Duodenal mucosa (tissue), 2 donors: Measurements from ENCODE around the gene HAND2.

ENCODE experiments used
- H3K27ac ChIP-seq: one replicate; pipeline ENCODE4 v1.7.0; 2013; ENCODE audit warnings: low read depth, low read length
- H3K27me3 ChIP-seq, 2 donors: one replicate each; pipeline ENCODE4 v1.7.0; 2013; ENCODE audit warnings: low read length in 2 of 2, control low read depth in 1 of 2; ENCODE audit not compliant: insufficient read depth in 2 of 2, control insufficient read depth in 1 of 2
- H3K36me3 ChIP-seq, 2 donors: one replicate each; pipeline ENCODE4 v1.7.0; 2013; ENCODE audit warnings: low read length in 2 of 2, control low read depth in 1 of 2; ENCODE audit not compliant: insufficient read depth in 2 of 2, control insufficient read depth in 1 of 2
- H3K4me1 ChIP-seq, 2 donors: one replicate each; pipeline ENCODE4 v1.7.0; 2013; ENCODE audit warnings: low read length in 2 of 2, control low read depth in 1 of 2; ENCODE audit not compliant: insufficient read depth in 2 of 2, control insufficient read depth in 1 of 2
- H3K4me3 ChIP-seq, 2 donors: one replicate each; pipeline ENCODE4 v1.7.0; 2013; ENCODE audit warnings: low read length in 2 of 2, low read depth in 1 of 2
- H3K9ac ChIP-seq, 2 donors: one replicate each; pipeline ENCODE4 v1.7.0; 2013; ENCODE audit warnings: low read length in 2 of 2, low read depth in 1 of 2
- H3K9me3 ChIP-seq, 2 donors: one replicate each; pipeline ENCODE4 v1.7.0; 2013; ENCODE audit warnings: low read length in 2 of 2, control low read depth in 1 of 2; ENCODE audit not compliant: control insufficient read depth in 1 of 2

The HAND2 gene

DNA sequence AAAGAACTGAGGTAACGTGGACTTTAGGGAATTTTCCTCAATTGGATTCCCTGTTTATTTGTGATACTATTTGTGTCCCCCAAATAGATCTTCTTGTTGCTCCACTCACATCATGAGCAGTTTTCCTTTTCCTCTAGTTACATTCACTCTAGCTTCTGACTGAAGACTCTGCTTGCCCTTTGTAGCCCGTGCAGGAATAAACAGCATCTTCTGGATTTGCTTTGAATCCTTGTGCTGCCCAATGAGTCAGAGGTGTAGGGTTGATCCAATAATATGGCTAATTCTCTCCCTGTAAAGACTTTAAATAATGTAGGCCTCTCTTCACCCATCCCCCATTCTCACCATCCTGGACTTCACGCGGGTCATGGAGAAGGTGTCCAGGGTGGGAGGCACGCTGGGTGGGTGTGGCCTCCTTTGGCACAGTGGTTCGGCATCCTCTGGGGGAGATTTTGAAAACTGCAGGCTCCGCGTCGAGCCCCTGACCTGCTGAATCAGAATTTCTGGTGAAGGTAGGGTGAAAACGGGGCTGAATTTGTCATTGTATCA lies 9.0 kb downstream of the HAND2 start:
- Histone ChIP-seq H3K9me3 (no peaks in the 10 kb centered on the region), H3K4me3 (peak overlapping the region in 1 of 2 donors; percentile 61), H3K9ac (no peak overlapping the region), H3K27me3 (peaks cover 90 to 98% of the 10 kb centered on the region in 2 donors), H3K27ac (no peak overlapping the region), H3K4me1 (peaks cover 15 to 24% of the 10 kb centered on the region in 2 donors), H3K36me3 (no peaks in the 10 kb centered on the region)

DNA sequence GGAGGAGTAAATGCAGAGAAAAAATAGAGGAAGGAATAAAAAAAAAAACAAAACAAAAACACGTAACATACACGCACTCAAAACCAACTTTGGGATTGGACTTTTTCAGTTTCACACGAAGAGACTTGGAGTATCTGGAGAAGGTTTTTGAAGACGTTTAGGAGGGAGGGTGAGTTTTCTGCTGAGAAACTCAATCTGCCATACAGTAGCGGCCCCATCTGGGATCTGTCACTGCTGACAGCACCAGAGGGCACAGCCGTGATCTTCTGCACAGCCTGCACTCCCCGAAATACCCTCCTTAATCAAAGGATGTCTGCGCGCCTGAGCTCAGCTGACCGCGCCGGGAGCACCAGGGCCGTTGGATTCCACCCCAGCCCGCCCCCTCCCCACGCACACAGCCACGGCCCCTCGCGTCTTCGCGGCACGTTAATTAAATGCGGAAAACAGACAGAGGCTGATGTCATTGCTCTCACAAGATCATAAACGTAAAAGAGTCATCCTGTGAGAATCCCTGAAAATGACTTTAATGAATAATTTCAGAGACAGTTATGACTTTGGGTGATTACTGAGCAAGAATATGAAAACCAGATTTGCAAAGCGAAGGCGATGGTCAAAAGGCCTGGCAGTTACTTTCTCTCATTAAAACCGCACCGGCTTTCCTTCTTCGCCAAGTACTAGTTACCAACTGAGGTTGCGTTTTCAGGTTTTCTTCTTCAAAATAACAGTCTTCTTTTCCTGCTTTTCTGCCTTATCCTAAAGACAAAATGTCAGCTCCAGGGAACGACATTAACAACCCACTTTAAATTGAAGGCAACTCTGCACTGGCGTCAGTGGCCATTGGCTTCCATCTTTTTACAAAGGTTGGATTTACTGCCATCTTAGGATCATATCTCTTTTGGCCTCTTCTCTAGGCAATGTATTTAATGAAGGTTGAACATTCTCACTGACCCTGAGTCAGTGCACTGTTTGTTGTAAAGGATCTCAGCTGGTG lies 10.6 kb downstream of the HAND2 start:
- H3K9ac ChIP-seq, result no peak overlapping the region
- no peak overlapping the region for H3K27ac ChIP-seq
- no peak overlapping the region for H3K4me3 ChIP-seq
- peaks cover 15 to 24% of the 10 kb centered on the region in 2 donors for H3K4me1 ChIP-seq
- H3K9me3 ChIP-seq, result no peaks in the 10 kb centered on the region
- peaks cover 84 to 98% of the 10 kb centered on the region in 2 donors for H3K27me3 ChIP-seq
- no peaks in the 10 kb centered on the region for H3K36me3 ChIP-seq

DNA sequence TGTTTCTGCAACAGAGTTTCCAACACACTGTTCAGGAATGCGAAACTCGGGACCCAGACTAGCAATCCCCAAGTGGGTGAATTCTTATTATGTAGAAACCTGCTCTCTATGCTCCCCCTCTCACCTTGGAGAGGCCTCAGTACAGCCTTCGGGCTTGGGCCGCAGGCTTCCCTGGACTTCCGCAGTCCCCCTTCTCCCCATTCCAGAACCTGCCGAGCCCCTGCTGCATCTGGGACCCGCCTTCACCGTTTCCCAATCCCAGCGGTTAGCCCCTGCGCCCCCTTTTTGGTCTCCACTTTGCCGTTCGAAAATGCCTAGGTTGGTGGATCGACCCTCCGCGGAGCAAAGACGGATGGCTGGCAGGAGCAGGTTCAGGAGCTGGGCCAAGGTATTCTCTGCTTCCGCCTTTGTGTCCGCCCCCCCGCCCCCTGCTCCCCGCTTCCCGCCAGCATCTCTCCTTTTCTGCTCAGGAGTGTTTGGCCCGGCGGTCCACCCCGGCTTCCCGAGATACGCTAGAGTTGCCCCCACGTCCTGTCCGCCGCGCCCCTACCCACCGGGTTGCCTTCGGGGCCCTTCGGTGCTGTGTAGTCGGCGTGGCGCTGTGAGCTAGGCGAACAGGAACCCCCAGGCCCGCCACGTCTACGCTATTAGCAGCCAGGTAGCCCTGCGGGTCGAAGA lies 11.5 kb downstream of the HAND2 start:
- no peaks in the 10 kb centered on the region for H3K36me3 ChIP-seq
- H3K27ac ChIP-seq, result no peak overlapping the region
- peaks cover 15 to 24% of the 10 kb centered on the region in 2 donors for H3K4me1 ChIP-seq
- no peaks in the 10 kb centered on the region for H3K9me3 ChIP-seq
- peaks cover 75 to 98% of the 10 kb centered on the region in 2 donors for H3K27me3 ChIP-seq
- H3K4me3 ChIP-seq, result no peak overlapping the region
- H3K9ac ChIP-seq, result no peak overlapping the region

DNA sequence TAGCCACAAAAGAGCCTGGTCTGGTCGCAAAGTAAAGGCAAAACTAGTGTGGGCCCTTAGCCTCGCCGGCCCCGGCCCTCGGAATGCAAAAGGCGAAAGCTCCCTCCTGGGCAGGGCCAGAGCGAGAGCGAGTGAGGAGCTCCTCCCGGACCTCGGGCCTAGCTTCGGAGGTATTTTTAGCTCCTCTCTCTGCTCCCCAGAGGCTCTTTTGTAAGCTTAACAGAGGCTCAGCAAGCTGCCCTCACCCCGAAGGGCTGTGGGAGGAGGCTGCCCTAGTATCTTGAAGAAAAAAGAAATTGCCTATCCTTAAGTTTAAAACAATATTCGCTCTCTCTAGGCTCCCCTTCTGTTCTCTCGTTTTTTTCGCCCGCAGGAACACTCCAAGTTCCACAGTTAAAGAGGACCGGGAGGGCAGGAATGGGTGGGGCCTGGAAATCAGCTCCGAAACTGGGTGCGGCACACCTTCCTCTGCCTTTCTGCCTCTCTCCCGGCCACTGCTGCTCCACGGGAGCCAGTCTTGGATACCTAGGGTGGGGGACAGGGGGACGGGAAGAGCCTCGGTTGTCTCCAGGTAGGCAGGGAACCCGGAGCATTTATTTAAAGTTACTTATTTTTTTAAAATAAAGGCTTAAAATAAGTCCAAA lies 12.1 kb downstream of the HAND2 start:
- Histone ChIP-seq H3K36me3 (no peaks in the 10 kb centered on the region), H3K9ac (no peak overlapping the region), H3K9me3 (no peaks in the 10 kb centered on the region), H3K27me3 (peaks cover 71 to 95% of the 10 kb centered on the region in 2 donors), H3K4me1 (peaks cover 15 to 24% of the 10 kb centered on the region in 2 donors), H3K4me3 (no peak overlapping the region), H3K27ac (no peak overlapping the region)

DNA sequence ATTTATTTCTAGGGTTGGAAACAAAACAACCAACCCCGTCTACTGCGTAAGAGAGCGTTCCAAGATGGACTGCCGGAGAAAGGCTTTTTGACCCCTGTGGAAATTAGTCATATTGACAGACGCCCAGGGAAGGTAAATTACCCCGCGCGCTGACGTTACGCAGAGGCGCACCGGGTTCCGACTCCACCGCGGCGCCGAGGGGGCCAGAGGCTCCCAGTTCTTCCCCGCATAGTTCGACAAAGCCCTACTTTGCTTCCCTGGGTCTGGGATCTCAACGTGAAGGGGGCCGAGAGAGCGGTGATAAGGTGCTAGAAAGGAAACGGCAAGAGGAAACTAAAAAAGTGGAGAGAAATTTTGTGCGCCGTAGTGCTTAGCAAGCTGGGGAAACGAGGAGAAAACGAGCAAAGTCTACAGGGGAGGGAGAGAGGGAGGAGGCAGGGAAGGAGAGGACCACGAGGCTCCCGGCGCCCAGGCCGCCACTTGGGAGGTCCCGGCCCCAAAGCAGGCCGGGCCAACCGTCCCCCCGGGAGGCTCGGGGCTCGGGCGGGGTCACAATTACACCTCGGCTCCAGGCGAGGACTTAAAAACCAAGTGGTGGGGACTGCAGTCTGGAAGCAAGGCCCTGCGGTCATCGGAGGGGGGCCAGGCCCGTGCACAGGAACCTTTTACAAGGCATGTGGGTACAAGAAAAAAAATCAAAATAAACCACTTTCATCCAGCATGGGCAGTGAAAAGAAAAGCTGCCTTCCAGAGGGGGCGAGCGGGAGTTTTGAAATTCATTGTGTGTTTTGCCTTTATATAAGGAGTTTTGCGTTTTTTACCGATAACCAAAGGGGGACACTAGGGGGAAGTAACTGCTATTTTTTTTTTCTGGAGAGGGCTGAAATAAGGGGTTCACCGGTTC lies 13.2 kb downstream of the HAND2 start:
- Histone ChIP-seq H3K4me3 (peak overlapping the region in 1 of 2 donors; percentile 21), H3K9ac (no peak overlapping the region), H3K4me1 (peaks cover 8 to 15% of the 10 kb centered on the region in 2 donors), H3K36me3 (no peaks in the 10 kb centered on the region), H3K9me3 (no peaks in the 10 kb centered on the region), H3K27me3 (peaks cover 69 to 95% of the 10 kb centered on the region in 2 donors), H3K27ac (no peak overlapping the region)

DNA sequence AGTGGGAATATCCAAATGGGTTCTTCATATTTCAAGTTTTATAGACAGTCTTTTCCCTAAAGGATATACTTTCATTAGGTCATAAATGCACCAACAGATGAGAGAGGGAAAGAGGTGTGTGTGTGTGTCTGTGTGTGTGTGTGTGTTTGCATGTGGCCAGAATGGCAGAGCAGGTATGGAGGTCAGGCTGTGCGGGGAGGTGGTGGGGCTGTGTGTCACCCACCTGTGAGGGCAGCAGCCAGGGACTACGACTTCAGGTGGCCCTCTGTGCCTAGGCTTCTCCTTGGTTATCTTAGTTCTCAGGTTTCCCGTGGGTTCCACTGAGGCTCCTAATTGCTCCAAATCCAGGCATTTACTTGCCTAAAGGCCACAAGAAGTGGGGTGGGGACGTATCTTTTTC lies 14.6 kb downstream of the HAND2 start:
- Histone ChIP-seq H3K27ac (no peak overlapping the region), H3K9ac (no peak overlapping the region), H3K4me3 (no peak overlapping the region), H3K9me3 (no peaks in the 10 kb centered on the region), H3K4me1 (peaks cover 0 to 6% of the 10 kb centered on the region in 2 donors), H3K27me3 (peaks cover 63 to 93% of the 10 kb centered on the region in 2 donors), H3K36me3 (no peaks in the 10 kb centered on the region)

DNA sequence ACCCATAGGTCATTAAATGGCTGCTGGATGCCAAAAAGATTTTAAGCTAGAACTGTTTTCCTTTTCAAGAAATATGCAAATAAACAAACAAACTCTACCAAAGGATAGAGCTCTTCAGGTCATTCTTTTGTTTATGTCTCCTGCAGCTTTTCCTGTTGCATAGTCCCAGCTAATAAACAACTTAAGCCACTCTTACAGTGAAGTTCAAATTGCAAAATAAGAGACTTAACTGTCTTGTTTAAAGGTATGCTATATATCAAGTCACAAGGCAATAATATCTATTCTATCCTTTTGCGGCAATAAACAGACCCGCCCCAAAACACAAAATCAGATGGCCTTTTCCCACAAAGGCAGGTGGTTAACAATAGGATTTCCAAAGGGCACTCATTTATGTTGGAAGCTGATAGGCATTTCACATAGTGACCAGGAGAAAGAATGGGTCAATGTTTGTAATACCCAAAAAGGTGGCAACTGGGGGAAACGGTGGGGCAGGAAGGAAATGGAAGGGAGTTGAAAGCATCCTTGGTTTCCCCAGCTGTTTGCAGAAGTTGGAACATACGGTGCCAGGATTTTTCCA lies 15.3 kb downstream of the HAND2 start:
- no peaks in the 10 kb centered on the region for H3K36me3 ChIP-seq
- no peak overlapping the region for H3K27ac ChIP-seq
- no peak overlapping the region for H3K9ac ChIP-seq
- H3K4me1 ChIP-seq, result peaks cover 0 to 6% of the 10 kb centered on the region in 2 donors
- H3K9me3 ChIP-seq, result no peaks in the 10 kb centered on the region
- H3K27me3 ChIP-seq, result peaks cover 61 to 93% of the 10 kb centered on the region in 2 donors
- no peak overlapping the region for H3K4me3 ChIP-seq

DNA sequence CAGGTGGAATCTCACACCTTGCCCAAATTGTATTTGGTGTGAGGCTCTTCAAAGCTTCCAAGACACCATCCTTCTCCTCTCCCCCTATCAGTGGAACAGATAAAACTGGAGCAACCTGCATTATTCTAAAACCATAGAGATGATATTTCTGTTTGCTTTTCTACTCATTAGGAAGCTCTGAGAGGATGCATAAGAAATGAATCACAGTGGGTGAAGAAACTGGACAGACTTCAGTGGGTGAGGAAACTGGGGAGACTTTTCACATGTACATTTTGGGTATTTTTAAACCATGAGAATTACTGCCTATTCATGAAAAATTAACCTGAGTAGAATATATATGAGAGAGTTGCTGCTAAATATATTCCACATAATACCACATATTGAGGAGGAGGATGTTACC lies 16.4 kb downstream of the HAND2 start:
- Histone ChIP-seq H3K27me3 (peaks cover 59 to 93% of the 10 kb centered on the region in 2 donors), H3K4me3 (no peak overlapping the region), H3K27ac (no peak overlapping the region), H3K9me3 (no peaks in the 10 kb centered on the region), H3K36me3 (no peaks in the 10 kb centered on the region), H3K9ac (no peak overlapping the region), H3K4me1 (peaks cover 3 to 6% of the 10 kb centered on the region in 2 donors)
